ENCODE measurements around the gene RIMS3.

RIMS3 gene

DNA sequence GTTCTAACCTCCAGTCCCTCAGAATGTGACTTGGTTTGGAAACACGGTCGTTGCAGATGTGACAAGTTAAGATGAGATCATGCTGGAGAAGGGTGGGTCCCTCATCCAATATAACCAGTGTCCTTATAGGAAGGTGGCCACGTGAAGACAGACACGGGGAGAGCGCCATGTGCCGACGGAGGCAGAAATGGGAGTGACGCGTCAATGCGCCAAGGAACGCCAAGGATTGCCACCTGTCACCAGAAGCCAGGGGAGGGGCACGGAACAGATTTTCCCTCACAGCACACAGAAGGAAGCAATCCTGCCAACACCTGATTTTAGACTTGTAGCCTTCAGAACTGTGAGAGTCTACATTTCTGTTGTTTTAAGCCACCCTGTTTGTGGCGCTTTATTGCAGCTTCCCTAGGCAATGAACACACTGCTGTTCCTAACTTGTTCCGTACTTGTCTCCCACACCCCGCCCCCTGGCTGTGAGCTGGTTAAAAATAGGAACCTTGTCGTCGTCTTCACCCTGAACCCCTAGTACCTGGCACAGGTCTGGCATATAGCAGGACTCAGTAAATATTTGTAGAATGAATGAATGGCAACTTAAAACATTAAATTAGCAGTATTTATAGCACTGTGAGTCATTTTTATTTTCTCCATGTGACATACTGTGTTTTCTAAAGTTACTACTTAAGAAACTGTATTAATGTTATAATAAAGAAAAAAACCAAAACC, 14.2 kb downstream of the RIMS3 start:
- Mint-ChIP-seq H3K4me1 (ENCODE audit: low read depth) (peaks cover 7% of the 10 kb centered on the region), H3K4me3 (no peak overlapping the region), H3K27ac (no peak overlapping the region), H3K9me3 (no peaks in the 10 kb centered on the region), H3K27me3 (peaks cover 7% of the 10 kb centered on the region), H3K36me3 (ENCODE audit: low read depth) (no peaks in the 10 kb centered on the region)
- no peak for DNase-seq

DNA sequence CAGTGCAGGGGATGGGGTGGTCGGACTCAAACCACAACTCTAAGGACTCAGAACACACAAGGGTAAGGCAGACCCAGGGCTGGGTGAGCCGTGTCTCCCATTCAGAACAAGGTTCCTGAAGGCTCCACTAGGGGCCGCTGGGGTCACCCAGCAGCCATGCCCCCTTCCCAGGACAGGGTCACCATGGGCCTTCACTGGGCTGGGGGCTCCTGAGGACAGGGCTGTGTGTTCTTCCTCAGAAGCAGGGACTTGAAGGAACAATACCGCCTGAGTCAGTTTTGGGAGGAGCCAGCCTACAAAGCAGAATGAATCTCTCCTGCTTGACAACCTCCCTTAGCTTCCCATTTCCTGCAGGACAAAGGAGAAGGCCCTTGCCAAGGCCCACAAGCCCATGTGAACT, 15.4 kb downstream of the RIMS3 start:
- H3K9me3 Mint-ChIP-seq = no peaks in the 10 kb centered on the region

DNA sequence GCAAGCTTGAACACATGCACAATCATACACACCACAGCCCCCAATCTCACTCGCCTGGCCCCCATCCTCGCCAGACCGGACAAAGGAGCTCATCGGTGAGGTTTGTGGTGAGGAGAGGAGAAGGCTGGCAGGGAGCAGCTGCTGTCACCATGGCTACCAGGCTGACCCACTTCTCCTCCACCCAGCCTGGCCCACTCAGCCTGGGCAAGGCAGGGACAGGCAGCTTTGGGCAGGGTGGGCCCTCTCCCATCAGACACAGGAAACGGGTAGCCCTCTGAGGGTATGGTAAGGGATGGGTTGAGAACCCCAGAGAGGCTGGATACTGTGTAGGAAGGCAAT, 15.9 kb downstream of the RIMS3 start:
- no peaks in the 10 kb centered on the region for H3K9me3 Mint-ChIP-seq
- DNase-seq = no peak
- H3K27me3 Mint-ChIP-seq = peaks cover 6% of the 10 kb centered on the region
- H3K27ac Mint-ChIP-seq = no peak overlapping the region
- no peaks in the 10 kb centered on the region for H3K36me3 Mint-ChIP-seq (ENCODE audit: low read depth)
- peaks cover 7% of the 10 kb centered on the region for H3K4me1 Mint-ChIP-seq (ENCODE audit: low read depth)
- H3K4me3 Mint-ChIP-seq = no peak overlapping the region

More for the DNA sequence above, 15.4 kb downstream of the RIMS3 start:
- peaks cover 7% of the 10 kb centered on the region for H3K27me3 Mint-ChIP-seq
- H3K27ac Mint-ChIP-seq = no peak overlapping the region
- H3K4me1 Mint-ChIP-seq (ENCODE audit: low read depth) = peaks cover 7% of the 10 kb centered on the region
- H3K4me3 Mint-ChIP-seq = no peak overlapping the region
- DNase-seq = no peak
- H3K36me3 Mint-ChIP-seq (ENCODE audit: low read depth) = no peaks in the 10 kb centered on the region

DNA sequence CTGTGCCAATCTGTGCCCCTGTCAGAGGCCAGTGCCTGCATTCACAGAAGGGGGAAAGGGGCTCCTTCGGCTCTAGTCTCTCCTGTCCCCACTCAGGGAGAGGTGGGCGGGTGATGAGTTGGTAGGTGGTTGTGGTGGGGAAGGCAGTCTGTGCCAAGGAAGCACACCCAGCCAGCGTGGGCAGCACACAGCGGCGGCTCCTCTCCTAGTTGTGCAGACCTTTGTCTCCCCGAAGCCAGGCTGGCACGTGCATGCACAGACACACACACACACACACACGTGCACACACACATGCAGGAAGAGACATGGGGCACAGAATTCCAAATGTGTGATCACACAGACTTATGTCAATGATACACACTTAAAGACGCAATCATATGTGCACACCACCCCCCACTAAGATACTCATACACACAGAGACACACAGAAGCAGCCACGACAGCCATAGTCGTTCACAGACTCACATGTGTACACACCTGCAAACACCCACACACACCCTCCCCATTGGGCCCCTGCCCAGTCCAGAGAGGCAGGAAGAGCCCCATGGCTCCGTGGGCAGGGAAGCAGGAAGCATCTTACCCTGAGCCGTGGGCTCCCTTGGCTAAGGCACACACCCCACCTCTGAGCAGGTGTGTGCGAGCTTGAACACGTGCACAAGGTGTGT, 16.4 kb downstream of the RIMS3 start:
- peaks cover 7% of the 10 kb centered on the region for H3K4me1 Mint-ChIP-seq (ENCODE audit: low read depth)
- H3K36me3 Mint-ChIP-seq (ENCODE audit: low read depth) = no peaks in the 10 kb centered on the region
- H3K27ac Mint-ChIP-seq = no peak overlapping the region
- H3K4me3 Mint-ChIP-seq = no peak overlapping the region
- H3K27me3 Mint-ChIP-seq = peaks cover 4% of the 10 kb centered on the region
- DNase-seq = no peak
- H3K9me3 Mint-ChIP-seq = no peaks in the 10 kb centered on the region

DNA sequence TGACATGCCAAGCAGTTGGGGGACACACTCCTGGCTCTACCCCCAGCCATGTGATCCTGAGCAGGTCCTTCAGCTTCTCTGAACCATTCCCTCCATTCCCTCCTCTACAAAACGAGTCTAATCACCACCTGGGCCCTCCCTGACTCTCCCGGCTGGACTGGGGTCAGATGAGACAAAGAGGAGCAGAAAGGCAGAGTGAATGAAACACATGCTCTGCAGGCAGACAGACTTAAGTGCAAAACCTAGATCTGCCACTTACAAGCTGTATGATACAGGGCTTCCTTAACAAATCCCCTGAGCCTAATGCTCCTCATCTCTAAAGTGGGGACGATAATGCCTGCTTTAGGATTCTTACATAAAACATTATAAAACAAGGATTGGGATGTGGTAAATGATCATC, 17.3 kb downstream of the RIMS3 start:
- H3K4me1 Mint-ChIP-seq (ENCODE audit: low read depth) = peaks cover 6% of the 10 kb centered on the region

DNA sequence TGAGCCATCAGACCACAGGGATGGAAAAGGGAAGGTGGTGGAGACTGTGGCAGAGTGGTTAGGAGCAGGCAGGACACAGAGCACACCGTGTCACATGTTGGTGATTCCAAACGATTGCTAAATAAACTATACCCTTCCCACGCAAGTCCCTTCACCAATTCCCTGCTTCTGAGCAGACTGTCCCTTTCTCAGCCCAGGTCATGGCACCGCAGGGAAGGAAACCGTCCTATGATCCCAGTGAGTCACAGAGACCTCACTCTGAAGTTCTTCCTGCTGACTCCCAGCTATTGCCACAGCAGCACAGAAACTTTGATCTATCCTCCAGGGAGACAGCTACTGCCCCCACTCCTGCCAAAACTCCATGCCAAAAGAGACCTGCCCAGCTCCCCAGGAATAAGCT, 19.2 kb downstream of the RIMS3 start:
- H3K27me3 Mint-ChIP-seq = peaks cover 4% of the 10 kb centered on the region
- H3K4me3 Mint-ChIP-seq = no peak overlapping the region
- H3K4me1 Mint-ChIP-seq (ENCODE audit: low read depth) = peaks cover 6% of the 10 kb centered on the region
- H3K27ac Mint-ChIP-seq = no peak overlapping the region
- H3K9me3 Mint-ChIP-seq = no peaks in the 10 kb centered on the region
- no peak for DNase-seq
- no peaks in the 10 kb centered on the region for H3K36me3 Mint-ChIP-seq (ENCODE audit: low read depth)

More for the DNA sequence above, 17.3 kb downstream of the RIMS3 start:
- Mint-ChIP-seq H3K36me3 (ENCODE audit: low read depth) (no peaks in the 10 kb centered on the region), H3K9me3 (no peaks in the 10 kb centered on the region), H3K27ac (no peak overlapping the region), H3K4me3 (no peak overlapping the region), H3K27me3 (peaks cover 4% of the 10 kb centered on the region)
- no peak for DNase-seq

DNA sequence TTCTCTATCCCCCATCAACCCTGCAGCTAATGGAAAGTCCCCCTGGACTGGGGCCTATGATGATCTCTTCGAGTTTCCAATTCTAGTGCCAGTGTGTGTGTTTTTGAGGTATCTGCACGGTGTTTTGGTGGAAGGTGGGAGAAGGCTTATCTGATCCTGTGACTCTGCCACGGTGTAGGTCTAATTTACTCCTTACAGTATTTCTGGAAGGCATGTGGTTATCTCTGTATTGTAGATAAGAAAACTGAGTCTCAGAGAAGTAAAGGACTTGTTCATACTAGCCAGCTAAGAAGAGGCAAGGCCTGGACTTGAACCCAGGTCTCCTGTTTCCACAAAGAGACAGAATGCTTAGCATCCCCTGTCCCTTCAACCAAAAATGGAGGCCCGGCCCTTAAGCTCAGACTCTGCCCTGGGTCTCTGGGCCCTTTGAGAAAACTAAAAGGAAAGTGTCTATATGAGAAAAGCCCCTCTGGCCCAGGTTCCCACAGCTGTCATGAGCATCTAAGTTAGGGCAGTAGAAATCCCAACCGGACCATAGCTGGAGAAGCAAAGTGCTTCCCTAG, 20.3 kb downstream of the RIMS3 start:
- H3K4me1 Mint-ChIP-seq (ENCODE audit: low read depth) = peaks cover 13% of the 10 kb centered on the region
- peaks cover 4% of the 10 kb centered on the region for H3K27me3 Mint-ChIP-seq
- no peak for DNase-seq
- no peaks in the 10 kb centered on the region for H3K9me3 Mint-ChIP-seq
- no peak overlapping the region for H3K27ac Mint-ChIP-seq
- no peaks in the 10 kb centered on the region for H3K36me3 Mint-ChIP-seq (ENCODE audit: low read depth)
- H3K4me3 Mint-ChIP-seq = no peak overlapping the region

DNA sequence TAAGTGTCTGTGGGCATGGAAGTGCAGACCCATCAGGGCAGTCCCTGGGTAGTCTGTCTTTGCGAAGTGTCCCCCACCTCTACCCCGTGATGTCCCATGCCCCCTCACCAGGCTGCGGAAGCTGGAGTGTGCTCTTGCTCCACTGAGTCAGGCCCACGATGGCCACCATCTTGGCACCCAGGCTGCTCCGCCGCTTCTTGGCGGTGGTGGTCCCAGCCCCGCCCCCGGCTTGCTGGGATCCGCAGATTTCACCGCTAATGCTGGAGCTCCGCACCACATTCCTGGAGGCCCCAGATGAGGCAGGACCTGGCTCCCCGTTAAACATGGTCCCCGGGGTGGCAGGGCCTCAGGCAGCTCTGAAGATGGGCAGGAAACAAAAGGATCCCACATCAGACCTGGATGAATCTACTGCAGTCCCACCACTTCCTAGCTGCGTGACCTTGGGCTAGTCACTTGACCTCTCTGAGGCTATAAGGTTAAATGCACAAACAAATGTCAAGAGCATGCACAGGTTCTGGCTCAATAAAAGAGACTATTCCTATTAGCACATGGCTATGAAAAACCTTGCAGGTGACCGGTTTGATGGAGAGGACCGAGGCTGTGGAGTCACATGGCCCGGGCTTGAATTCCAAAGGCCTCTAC, 23.8 kb downstream of the RIMS3 start:
- Mint-ChIP-seq H3K36me3 (ENCODE audit: low read depth) (no peaks in the 10 kb centered on the region), H3K27ac (no peak overlapping the region), H3K9me3 (no peaks in the 10 kb centered on the region), H3K4me1 (ENCODE audit: low read depth) (peaks cover 17% of the 10 kb centered on the region), H3K4me3 (no peak overlapping the region), H3K27me3 (no peaks in the 10 kb centered on the region)
- no peak for DNase-seq

DNA sequence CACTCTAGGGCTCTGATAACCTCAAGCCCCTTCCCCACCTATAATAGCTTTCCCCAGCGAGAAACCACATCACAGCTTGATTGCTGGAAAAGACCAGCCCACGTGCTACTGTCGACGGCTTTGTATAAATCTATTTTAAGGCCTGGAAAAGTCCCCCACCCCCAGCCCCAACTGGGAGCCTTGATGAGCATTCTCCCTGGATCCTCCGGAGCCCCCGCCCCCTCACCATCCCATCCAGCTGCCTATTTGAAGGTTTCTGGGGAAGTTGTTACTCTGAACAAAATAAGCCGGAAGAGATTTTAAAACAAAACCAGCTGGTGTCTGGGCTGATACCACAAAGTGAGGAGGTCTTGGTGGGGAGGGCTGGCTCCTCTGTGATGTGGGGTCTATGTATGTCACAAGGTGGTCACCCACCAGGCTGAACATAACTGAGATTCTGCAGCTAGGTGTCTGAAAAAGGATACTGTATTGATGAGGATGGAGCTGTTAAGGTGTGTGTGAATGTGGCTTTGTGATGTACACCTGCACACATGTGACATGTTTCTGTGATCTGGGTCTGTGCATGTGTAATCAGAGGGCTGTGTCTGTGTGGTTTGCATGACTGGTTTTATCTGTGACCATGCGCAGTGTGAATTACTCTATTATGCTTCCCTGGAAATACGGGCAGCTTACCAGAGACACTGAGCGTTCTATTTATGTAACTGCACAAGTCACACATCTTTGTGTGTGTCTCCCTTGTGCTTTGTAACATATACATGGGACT, 25.0 kb downstream of the RIMS3 start:
- peaks cover 20% of the 10 kb centered on the region for H3K4me1 Mint-ChIP-seq (ENCODE audit: low read depth)
- H3K27ac Mint-ChIP-seq = no peak overlapping the region
- H3K9me3 Mint-ChIP-seq = no peaks in the 10 kb centered on the region
- no peaks in the 10 kb centered on the region for H3K36me3 Mint-ChIP-seq (ENCODE audit: low read depth)
- no peak for DNase-seq
- no peaks in the 10 kb centered on the region for H3K27me3 Mint-ChIP-seq
- H3K4me3 Mint-ChIP-seq = no peak overlapping the region

DNA sequence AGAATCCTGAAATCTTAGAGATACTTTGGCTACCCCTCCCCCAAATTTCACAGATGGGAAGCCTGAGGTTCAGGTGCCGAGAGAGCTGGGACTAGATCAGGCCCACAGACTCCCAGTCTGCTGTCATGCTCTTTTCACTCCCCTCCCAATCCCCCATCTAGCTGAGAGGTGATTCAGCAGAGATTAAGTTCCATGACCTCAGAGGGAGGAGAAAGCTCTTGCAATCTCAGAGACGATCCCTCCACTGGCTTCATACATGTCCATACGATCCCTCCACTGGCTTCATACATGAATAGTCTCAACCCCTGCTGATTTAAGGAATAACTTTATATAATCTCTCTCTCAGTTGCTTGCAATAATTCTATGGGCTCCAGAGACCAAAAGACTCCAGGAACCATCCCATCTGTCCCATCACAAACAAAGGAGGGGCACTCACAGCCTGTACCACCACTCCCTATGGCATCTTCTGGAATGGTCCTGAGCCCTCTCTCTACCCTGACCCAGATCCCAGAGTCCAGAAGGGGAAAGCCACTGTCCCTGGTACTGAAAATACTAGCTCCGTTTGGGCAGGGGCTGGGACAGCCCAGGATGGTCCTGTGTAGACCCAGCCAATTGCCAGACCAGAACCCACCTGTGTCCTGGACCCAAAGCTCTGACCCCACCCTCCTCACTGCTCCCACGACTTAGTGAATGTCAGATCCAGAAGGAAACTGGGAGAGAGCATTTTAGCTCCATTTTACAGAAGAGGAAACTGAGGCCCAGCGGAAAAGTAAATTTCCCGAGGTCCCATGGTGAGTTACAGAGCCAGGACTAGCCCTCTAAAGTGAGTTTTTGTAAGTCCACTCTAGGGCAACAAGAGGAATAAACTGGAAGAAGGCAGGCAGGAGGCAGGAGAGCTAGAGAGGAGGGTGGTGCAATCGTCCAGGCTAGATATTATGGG, 27.1 kb downstream of the RIMS3 start:
- Mint-ChIP-seq H3K27ac (no peak overlapping the region), H3K4me1 (ENCODE audit: low read depth) (peaks cover 33% of the 10 kb centered on the region), H3K4me3 (no peak overlapping the region), H3K27me3 (no peaks in the 10 kb centered on the region), H3K36me3 (ENCODE audit: low read depth) (no peaks in the 10 kb centered on the region), H3K9me3 (no peaks in the 10 kb centered on the region)
- DNase-seq = no peak

DNA sequence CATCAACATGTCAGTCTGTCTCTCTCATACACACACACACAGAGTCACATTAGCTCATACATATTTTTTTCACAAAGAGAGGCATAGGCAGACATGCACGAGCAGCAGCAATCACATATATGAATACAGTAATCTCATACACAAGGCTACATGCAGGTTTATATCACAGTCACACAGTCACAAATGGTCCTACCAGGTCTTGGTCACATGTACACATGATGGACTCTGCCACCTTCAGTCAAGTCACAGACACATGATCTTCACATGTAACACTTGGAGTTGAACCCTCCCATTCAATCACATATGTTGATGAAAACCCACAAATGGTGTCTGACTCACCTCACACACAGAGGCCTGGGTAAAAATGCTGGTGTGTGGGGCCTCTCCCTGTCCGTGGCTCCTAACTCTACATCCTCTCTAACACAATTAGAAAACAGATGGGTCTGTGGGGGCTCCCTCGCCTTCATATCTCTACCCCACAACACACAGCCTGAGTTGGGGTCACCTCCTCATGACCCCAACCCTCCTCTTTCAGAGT, 27.9 kb downstream of the RIMS3 start:
- H3K27ac Mint-ChIP-seq = no peak overlapping the region
- no peaks in the 10 kb centered on the region for H3K27me3 Mint-ChIP-seq
- H3K9me3 Mint-ChIP-seq = no peaks in the 10 kb centered on the region
- H3K4me1 Mint-ChIP-seq (ENCODE audit: low read depth) = peaks cover 33% of the 10 kb centered on the region
- no peak overlapping the region for H3K4me3 Mint-ChIP-seq
- DNase-seq = no peak
- H3K36me3 Mint-ChIP-seq (ENCODE audit: low read depth) = no peaks in the 10 kb centered on the region

DNA sequence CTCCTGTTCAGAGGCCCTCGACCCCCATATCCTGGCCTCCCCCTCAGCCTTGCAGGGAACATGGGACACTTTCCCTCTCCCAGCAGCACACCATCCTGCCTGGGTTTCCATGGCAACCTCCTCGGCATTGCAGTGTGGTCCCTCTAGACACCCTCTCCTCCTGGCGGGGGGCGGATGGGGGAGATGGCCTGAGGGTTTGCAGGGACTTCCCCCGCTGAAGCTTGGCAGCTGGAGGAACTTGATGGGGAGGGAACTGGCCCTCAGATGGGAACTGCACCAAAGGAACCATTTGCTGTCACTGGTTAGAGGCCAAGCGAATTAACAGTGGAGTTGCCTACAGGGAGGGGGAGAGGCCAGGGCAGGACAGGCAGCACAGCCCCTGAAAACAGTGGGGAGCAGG, 28.7 kb downstream of the RIMS3 start:
- H3K27me3 Mint-ChIP-seq = no peaks in the 10 kb centered on the region
- peaks cover 33% of the 10 kb centered on the region for H3K4me1 Mint-ChIP-seq (ENCODE audit: low read depth)
- no peak for DNase-seq
- no peaks in the 10 kb centered on the region for H3K9me3 Mint-ChIP-seq
- no peak overlapping the region for H3K4me3 Mint-ChIP-seq
- no peak overlapping the region for H3K27ac Mint-ChIP-seq
- no peaks in the 10 kb centered on the region for H3K36me3 Mint-ChIP-seq (ENCODE audit: low read depth)

DNA sequence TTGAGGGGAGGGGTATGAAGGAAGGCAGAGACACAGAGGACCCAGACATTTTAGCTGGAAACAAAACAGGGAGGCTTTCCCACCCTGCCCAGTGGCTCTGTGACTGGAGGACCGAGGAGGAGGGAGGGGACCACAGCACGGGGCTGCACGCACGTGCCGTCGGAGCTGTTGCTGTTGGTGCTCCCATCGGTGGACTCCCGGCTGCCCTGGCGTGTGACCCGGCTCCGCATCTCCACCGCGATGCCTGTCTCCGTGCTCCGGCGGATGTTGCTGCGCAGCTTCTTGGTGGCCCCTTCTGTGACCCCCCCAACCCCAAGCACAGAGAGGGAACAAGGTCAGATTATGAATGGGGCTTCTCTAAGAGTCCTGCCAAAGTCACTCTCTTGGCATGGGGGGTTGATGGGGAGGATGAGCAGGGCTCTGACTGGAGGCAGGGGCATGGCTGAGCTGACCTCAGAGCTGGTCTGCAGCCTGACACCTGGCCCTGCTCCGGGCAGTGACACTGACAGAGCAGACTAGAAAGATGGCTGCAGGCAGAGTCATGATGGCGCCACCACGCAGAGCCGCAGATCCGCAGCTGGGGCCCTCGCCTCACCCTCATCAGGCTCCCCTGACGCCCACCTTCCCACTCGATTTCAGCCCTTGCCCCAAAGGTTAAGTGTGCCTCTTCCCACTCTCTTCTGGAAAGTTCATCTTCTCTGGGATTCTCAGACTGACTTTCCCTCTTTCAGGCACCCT, 29.6 kb downstream of the RIMS3 start:
- H3K4me1 Mint-ChIP-seq (ENCODE audit: low read depth) = peaks cover 33% of the 10 kb centered on the region
- H3K27ac Mint-ChIP-seq = no peak overlapping the region
- H3K27me3 Mint-ChIP-seq = no peaks in the 10 kb centered on the region
- no peaks in the 10 kb centered on the region for H3K36me3 Mint-ChIP-seq (ENCODE audit: low read depth)
- H3K9me3 Mint-ChIP-seq = no peaks in the 10 kb centered on the region
- no peak overlapping the region for H3K4me3 Mint-ChIP-seq
- no peak for DNase-seq

All from activated T-cell treated with anti-CD3 and anti-CD28 coated beads, Interleukin-2, amount 50 U/mL, for 24 hours (primary cell).